ENCODE results near the gene IER2.
"Not testable (repeated sequence)": the region's sequence is repeated elsewhere in the genome, so short reads cannot be mapped to it uniquely, and the experiment has no call there.

Gene IER2

DNA sequence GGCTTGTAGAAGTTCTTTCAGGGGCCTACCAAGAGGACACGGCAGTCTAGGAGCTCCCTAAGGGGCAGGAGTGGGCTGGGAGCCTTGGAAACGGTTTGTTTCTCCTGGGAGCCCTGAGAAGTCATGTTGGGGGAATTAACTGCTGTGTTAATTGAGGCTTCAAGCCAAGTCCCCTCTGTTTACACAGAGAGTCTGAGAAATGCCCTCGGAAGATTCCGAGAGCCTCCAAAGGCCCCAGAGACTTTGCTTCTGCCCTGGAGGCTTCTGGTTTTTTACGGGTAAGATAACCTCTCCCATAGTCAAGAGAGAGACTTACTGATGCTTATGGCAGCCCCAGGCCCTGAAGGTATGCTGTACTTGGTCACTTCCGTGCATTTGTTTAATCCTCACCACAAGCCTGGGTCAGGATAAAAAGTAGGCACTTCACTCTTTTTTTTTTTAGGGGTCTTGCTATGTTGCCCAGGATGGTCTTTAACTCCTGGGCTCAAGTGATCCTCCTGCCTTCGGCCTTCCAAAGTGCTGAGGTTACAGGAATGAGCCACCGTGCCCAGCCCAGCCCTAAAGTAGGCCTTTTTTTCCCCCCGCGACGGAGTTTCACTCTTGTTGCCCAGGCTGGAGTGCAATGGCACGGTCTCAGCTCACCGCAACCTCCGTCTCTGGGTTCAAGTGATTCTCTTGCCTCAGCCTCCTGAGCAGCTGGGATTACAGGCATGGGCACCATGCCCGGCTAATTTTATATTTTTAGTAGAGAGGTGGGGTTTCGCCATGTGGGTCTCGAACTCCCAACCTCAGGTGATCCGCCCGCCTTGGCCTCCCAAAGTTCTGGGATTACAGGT lies 15.2 kb downstream of the IER2 start:
- DNase-seq: no peak

DNA sequence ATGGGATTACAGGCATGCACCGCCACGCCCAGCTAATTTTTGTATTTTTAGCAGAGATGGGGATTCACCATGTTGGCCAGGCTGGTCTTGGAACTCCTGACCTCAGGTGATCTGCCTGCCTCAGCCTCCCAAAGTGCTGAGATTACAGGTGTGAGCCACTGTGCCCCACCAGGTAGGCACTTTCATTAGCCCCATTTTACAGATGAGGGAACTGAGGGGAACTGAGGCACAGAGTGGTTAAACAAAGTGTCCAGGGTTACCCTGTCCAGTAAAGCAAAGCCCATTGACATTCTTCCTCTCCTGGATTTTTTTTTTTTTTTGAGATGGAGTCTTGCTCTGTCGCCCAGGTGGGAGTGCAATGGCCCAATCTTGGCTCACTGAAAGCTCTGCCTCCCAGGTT lies 15.9 kb downstream of the IER2 start:
- not testable (repeated sequence) for DNase-seq

DNA sequence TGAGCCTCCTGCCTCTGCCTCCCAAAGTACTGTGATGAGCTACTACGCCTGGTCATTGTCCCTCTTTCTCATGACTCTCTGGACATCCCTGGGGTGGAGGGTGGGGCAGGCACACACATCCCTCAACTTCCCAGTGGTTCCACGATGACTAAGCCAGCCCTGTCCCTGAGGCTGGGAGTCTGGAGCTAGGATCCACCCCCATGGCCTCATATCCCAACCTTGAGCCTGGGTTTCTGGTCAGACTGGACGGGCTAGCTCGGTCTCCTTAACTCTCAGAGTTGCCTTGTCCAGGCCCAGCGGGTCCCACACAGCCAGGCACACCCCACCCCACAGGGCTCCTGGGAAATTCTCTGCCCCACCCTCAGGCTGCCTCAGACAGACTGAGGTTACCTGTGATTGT lies 19.6 kb downstream of the IER2 start:
- no peak for DNase-seq

DNA sequence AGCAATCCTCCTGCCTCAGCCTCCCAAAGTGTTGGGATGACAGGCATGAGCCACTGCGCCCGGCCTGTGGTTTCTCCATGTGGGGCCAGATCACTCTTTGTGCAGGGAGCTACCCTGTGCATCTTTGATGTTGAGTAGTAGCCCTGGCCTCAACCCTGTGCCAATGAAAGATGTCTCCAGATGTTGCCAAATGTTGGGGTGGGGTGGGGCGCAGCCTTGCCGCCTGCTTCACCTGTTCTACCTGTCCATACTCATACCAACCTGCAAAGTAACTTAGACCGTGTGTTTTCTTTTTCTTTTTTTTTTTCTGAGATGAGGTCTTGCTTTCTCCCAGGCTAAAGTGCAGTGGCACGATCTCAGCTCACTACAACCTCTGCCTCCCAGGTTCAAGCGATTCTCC lies 20.9 kb downstream of the IER2 start:
- no peak for DNase-seq

GRCh38 chr19:13172346-13173138 lies 22.3 kb downstream of the IER2 start:
- DNase-seq: peak; percentile 83

DNA sequence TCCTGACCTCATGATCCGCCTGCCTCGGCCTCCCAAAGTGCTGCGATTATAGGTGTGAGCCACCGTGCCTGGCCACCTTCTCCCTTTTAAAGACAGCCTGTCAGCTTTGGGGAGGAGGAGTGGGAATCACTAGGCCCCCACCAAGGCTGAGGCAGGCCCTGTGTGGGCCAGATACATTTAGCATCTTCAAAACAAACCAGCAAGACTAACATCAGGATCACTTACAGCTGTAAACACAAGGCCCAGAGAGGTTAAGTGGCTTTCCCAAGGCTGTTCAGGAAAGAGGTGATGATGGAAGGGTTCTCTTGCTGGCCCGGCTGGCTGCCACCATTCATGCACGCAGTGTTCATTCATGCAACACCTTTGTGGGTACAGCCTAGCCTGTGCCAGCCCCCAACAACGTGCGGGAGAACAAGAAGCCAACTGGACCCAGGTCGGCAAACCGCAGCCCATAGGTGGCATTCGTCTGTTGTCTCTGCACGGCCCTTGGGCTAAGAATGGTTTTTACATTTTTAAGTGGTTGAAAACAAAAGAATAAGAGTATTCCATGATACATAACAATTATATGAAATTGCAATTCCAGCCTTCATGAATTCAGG lies 23.0 kb downstream of the IER2 start:
- no peak for DNase-seq

GRCh38 chr19:13176345-13176744 lies 26.1 kb downstream of the IER2 start:
- DNase-seq: no peak

GRCh38 chr19:13177584-13177983 lies 27.4 kb downstream of the IER2 start:
- not testable (repeated sequence) for DNase-seq

DNA sequence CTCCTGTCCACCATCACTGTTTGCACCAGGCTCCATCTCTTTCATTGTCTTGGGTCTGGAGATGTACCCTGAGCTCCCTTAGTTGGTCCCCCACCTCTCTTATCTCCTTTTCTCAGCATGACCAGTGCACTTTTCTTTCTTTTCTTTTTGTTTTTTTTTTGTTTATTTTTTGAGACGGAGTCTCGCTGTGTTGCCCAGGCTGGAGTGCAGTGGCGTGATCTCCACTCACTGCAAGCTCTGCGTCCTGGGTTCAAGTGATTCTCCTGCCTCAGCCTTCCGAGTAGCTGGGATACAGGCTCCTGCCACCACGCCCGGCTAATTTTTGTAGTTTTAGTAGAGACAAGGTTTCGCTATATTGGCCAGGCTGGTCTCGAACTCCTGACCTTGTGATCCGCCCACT lies 28.1 kb downstream of the IER2 start:
- DNase-seq: not testable (repeated sequence)

- peak; percentile 51 for DNase-seq
Observed at GRCh38 chr19:13181747-13182388, 31.7 kb downstream of the IER2 start.

DNA sequence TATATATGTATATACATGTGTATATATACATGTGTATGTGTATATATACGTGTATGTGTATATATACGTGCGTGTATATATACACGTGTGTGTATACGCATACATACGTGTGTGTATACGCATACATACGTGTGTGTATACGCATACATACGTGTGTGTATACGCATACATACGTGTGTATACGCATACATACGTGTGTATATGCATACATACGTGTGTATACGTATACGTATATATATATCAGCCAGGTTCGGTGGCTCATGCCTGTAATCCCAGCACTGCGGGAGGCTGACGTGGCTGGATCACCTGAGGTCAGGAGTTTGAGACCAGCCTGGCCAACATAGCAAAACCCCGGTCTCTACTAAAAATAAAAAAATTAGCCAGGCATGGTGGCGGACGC lies 34.7 kb downstream of the IER2 start:
- not testable (repeated sequence) for DNase-seq

GRCh38 chr19:13185763-13186657 lies 35.8 kb downstream of the IER2 start:
- DNase-seq: not testable (repeated sequence)

DNA sequence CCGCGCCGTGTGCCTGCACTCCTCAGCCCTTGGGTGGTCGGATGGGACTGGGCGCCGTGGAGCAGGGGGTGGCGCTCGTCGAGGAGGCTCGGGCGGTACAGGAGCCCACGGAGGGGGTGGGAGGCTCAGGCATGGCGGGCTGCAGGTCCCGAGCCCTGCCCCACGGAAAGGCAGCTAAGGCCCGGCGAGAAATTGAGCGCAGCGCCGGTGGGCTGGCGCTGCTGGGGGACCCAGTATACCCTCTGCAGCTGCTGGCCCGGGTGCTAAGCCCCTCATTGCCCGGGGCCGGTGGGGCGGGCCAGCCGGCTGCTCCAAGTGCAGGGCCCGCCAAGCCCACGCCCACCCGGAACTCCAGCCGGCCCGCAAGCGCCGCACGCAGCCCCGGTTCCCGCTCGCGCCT lies 36.5 kb downstream of the IER2 start:
- not testable (repeated sequence) for DNase-seq

DNA sequence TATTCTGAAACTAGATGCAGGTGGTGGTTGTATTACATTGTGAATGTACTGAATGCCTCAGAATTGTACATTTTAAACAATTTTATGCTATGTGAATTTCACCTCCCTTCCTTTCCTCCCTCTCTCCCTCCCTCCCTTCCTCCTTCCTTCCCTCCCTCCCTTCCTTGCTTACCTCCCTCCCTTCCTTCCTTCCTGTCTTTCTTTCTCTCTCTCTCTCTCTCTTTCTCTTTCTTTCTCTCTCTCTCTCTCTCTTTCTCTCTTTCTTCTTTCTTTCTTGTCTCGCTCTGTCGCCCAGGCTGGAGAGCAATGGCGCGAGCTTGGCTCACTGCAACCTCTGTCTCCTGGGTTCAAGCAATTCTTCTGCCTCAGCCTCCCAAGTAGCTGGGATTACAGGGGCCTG lies 37.2 kb downstream of the IER2 start:
- no peak for DNase-seq

GRCh38 chr19:13189600-13189999 lies 39.4 kb downstream of the IER2 start:
- DNase-seq: no peak

DNA sequence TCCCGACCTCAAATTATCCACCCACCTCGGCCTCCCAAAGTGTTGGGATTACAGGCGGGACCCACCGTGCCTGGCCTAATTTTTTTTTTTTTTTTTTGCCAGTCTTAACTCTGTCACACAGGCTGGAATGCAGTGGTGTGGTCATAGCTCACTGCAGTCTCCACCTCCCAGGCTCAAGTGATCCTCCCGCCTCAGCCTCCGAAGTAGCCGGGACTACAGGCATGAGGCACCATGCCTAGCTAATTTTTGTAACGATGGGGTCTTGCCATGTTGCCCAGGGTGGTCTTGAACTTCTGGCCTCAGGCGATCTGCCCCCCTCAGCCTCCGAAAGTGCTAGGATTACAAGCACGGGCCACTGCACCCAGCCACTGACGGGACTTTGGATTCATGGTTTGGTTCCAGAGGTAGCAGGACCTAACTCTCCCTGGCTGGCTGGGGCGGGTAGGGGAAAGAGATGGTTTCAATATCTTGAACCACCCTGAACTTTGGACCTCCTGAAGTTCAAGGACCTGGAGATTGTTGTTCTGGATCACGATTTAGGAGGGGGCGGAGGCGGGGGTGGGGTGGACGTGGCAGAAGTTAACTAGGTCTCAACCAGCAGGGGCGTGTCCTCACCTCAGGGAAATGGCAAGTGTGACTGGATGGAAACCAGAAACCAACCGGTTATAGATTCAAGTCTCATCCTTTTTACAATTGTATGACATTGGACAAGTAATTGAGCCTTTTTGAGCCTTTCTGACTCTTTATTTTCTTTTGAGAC lies 40.8 kb downstream of the IER2 start:
- peak; percentile 33 for DNase-seq

DNA sequence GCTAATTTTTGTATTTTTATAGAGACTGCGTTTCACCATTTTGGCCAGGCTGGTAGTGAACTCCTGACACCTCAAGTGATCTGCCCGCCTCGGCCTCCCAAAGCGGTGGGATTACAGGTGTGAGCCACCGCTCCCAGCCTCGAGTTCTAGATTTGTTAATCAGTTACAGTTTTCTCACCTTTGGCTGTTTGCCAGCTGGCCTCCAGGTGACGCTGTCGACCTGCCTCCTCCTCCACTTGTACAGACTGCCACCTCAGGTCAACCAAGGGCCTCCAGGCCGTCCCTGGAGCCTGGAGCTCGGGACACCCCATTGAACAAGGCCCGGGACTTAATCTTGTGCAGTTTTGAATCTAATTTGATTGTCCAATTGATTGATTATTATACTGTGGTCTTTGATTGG lies 45.5 kb downstream of the IER2 start:
- peak; percentile 65 for DNase-seq

DNA sequence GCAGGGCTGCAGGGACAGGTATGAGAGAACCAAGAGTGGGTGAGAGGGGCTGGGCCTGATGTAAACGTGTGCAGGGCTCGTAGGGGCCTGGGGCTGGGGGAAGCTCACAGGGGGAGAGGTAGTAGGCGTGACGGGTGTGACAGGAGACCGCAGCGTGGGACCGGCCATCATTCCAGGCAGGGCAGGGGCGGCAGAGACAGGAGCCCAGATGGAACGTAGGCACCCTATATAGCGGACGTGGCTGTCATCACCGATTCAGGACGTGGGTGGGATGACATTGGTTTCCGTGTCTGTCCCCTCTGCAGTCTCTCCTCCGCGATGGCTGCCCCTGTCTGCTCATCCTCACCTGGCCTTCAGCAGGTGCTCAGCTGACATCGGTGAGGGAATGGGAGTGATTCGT lies 48.4 kb downstream of the IER2 start:
- no peak for DNase-seq

DNA sequence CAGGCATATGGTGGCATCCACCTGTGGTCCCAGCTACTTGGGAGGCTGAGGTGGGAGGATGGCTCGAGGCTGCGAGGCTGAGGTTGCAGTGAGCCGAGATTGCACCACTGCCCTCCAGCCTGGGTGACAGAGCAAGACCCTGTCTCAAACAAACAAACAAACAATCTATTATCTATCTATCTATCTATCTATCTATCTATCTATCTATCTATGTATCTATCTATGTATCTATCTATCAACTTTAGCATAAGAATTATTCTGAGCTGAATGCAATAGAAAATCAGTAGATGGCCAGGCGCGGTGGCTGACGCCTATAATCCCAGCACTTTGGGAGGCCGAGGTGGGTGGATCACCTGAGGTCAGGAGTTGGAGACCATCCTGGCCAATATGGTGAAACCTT lies 51.9 kb downstream of the IER2 start:
- not testable (repeated sequence) for DNase-seq
